ENCODE data around the gene RYR2. TPM values are rescaled to one million over a fixed set of nuclear protein-coding genes. Genes with fewer than 3 reads are reported as not detected.

Gene RYR2
- total and polyA plus RNA-seq, 2 experiments from 2014 or later = 0.50 to 0.95 TPM

GRCh38 chr1:237638555-237638954, 596.6 kb downstream of the RYR2 start:
- 93% methylated on average over 1 of the region's 1 CpG for WGBS (ENCODE audit: low lambda C conversion rate, missing lambda C conversion rate)
- H2AFZ ChIP-seq = no peak overlapping the region
- no peak for TF ChIP-seq EZH2 (IDR thresholded peaks at IDR 0.05; ENCODE audit: borderline replicate concordance)
- TF ChIP-seq EZH2phosphoT487 (IDR thresholded peaks at IDR 0.05; ENCODE audit: low read depth, severe bottlenecking, unreplicated experiment) = no peak

DNA sequence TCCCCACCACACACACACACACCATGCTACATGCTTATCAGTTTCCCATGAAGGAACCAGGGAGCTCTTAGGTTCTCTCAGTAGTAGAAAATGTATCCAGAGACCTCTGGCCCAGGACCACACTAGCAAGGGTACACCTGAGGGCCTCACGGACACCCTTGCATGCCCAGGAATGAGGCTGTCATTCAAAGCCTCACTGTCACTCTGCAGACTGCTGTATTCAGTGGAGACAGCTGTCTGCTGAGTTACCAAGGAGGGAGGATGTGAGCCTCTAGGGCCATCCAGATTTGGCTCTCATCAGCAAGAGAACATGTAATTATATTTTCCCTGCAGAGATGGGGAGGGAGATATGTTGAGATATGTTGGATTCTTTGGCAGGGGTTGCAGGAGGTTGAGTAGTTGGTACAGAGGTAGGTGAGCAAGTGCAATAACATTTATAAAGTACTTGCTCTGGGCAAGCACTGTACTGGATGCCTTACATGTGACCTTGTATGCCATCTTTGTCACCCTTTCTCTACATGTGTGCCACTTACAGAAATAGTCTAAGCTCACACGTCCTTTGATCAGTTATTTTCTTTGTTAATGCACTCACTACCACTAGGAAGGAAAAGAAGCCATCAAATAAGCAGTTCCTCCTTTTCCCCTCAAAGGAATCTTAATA, 598.2 kb downstream of the RYR2 start:
- H3K4me3 ChIP-seq = no peak overlapping the region
- no peak overlapping the region for H2AFZ ChIP-seq
- H4K20me1 ChIP-seq (ENCODE audit: insufficient read depth, poor library complexity, severe bottlenecking) = no peaks in the 10 kb centered on the region
- no peaks in the 10 kb centered on the region for H3K9me2 ChIP-seq (replicated peaks; ENCODE audit: insufficient read depth)
- no peak for DNase-seq (ENCODE audit: low spot score)
- H3K27me3 ChIP-seq = no peaks in the 10 kb centered on the region
- no peak overlapping the region for H3K4me2 ChIP-seq
- no peak overlapping the region for H3K27ac ChIP-seq
- H3K4me1 ChIP-seq (ENCODE audit: insufficient read depth) = no peaks in the 10 kb centered on the region
- no peaks in the 10 kb centered on the region for H3K36me3 ChIP-seq (replicated peaks; ENCODE audit: insufficient read depth, low read depth)
- TF ChIP-seq, protein P1, sequence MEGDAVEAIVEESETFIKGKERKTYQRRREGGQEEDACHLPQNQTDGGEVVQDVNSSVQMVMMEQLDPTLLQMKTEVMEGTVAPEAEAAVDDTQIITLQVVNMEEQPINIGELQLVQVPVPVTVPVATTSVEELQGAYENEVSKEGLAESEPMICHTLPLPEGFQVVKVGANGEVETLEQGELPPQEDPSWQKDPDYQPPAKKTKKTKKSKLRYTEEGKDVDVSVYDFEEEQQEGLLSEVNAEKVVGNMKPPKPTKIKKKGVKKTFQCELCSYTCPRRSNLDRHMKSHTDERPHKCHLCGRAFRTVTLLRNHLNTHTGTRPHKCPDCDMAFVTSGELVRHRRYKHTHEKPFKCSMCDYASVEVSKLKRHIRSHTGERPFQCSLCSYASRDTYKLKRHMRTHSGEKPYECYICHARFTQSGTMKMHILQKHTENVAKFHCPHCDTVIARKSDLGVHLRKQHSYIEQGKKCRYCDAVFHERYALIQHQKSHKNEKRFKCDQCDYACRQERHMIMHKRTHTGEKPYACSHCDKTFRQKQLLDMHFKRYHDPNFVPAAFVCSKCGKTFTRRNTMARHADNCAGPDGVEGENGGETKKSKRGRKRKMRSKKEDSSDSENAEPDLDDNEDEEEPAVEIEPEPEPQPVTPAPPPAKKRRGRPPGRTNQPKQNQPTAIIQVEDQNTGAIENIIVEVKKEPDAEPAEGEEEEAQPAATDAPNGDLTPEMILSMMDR (IDR thresholded peaks at IDR 0.05; ENCODE audit: poor library complexity) = no peak
- TF ChIP-seq EZH2phosphoT487 (IDR thresholded peaks at IDR 0.05; ENCODE audit: low read depth, severe bottlenecking, unreplicated experiment) (no peak), EZH2 (IDR thresholded peaks at IDR 0.05; ENCODE audit: borderline replicate concordance) (no peak)
- H3K79me2 ChIP-seq = no peaks in the 10 kb centered on the region
- 86% methylated on average over 2 of the region's 2 CpGs for WGBS (ENCODE audit: low lambda C conversion rate, missing lambda C conversion rate)
- no peaks in the 10 kb centered on the region for H3K9me3 ChIP-seq (ENCODE audit: low read depth)

More at GRCh38 chr1:237638555-237638954, 596.6 kb downstream of the RYR2 start:
- H3K4me3 ChIP-seq = no peak overlapping the region
- H3K79me2 ChIP-seq = no peaks in the 10 kb centered on the region
- H3K4me1 ChIP-seq (ENCODE audit: insufficient read depth) = no peaks in the 10 kb centered on the region
- no peak for DNase-seq (ENCODE audit: low spot score)
- H3K36me3 ChIP-seq (replicated peaks; ENCODE audit: insufficient read depth, low read depth) = no peaks in the 10 kb centered on the region
- no peaks in the 10 kb centered on the region for H3K9me3 ChIP-seq (ENCODE audit: low read depth)
- no peaks in the 10 kb centered on the region for H4K20me1 ChIP-seq (ENCODE audit: insufficient read depth, poor library complexity, severe bottlenecking)
- H3K4me2 ChIP-seq = no peak overlapping the region
- H3K27ac ChIP-seq = no peak overlapping the region
- H3K27me3 ChIP-seq = no peaks in the 10 kb centered on the region
- H3K9me2 ChIP-seq (replicated peaks; ENCODE audit: insufficient read depth) = no peaks in the 10 kb centered on the region

DNA sequence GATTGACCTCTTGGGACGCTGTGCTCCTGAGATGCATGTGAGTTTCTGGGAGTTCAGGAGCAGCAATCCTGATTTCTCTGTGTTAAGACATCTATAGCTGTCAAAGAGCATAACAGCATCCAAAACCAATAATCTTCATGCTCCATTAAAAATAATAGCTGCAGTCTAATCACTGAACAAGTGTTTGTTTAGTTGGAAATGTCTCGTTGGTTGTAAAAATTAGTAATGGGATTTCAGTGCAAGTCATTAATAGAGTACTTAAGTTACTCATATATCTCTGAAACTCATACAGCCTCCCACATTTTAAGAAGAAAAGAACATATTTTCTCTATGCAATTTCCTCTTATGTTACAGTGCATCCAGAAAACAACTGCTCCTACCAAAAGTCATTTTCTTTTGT, 599.0 kb downstream of the RYR2 start:
- Histone ChIP-seq H3K27me3 (no peaks in the 10 kb centered on the region), H3K4me3 (no peak overlapping the region), H3K9me2 (replicated peaks; ENCODE audit: insufficient read depth) (no peaks in the 10 kb centered on the region), H3K79me2 (no peaks in the 10 kb centered on the region), H3K4me1 (ENCODE audit: insufficient read depth) (no peaks in the 10 kb centered on the region), H2AFZ (no peak overlapping the region), H3K36me3 (replicated peaks; ENCODE audit: insufficient read depth, low read depth) (no peaks in the 10 kb centered on the region), H3K9me3 (ENCODE audit: low read depth) (no peaks in the 10 kb centered on the region), H3K27ac (no peak overlapping the region), H4K20me1 (ENCODE audit: insufficient read depth, poor library complexity, severe bottlenecking) (no peaks in the 10 kb centered on the region), H3K4me2 (no peak overlapping the region)
- no peak for TF ChIP-seq EZH2phosphoT487 (IDR thresholded peaks at IDR 0.05; ENCODE audit: low read depth, severe bottlenecking, unreplicated experiment)
- TF ChIP-seq, protein P1 (IDR thresholded peaks at IDR 0.05; ENCODE audit: poor library complexity) = no peak
- TF ChIP-seq EZH2 (IDR thresholded peaks at IDR 0.05; ENCODE audit: borderline replicate concordance) = no peak
- 79% methylated on average over 2 of the region's 2 CpGs for WGBS (ENCODE audit: low lambda C conversion rate, missing lambda C conversion rate)
- DNase-seq (ENCODE audit: low spot score) = no peak

DNA sequence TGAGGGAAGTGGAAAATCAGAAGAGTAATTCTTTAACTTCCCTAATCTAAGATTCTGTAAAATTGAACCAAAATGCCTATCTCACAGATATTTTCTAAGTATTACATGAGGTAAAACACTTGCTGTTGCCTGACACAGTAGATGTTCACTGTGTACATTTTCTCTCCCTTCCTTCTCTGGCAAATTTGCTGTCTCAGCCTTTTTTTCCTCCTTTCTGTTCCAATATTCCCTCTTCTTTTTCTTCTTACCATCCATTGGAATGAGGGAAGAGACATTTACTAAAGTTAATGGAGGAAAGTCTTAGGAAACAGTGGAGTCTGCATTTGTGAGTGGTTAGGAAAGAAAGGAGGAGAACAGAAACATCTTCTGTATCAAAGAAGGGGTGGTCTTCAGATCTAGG, 608.8 kb downstream of the RYR2 start:
- Histone ChIP-seq H3K36me3 (replicated peaks; ENCODE audit: insufficient read depth, low read depth) (no peaks in the 10 kb centered on the region), H3K9me2 (replicated peaks; ENCODE audit: insufficient read depth) (no peaks in the 10 kb centered on the region), H3K4me2 (no peak overlapping the region), H2AFZ (no peak overlapping the region), H3K4me1 (ENCODE audit: insufficient read depth) (no peaks in the 10 kb centered on the region), H3K79me2 (no peaks in the 10 kb centered on the region), H3K27ac (no peak overlapping the region), H4K20me1 (ENCODE audit: insufficient read depth, poor library complexity, severe bottlenecking) (no peaks in the 10 kb centered on the region), H3K4me3 (no peak overlapping the region), H3K9me3 (ENCODE audit: low read depth) (no peaks in the 10 kb centered on the region), H3K27me3 (no peaks in the 10 kb centered on the region)
- TF ChIP-seq EZH2 (IDR thresholded peaks at IDR 0.05; ENCODE audit: borderline replicate concordance) (no peak), EZH2phosphoT487 (IDR thresholded peaks at IDR 0.05; ENCODE audit: low read depth, severe bottlenecking, unreplicated experiment) (no peak)
- TF ChIP-seq, protein P1 (IDR thresholded peaks at IDR 0.05; ENCODE audit: poor library complexity) = no peak
- no peak for DNase-seq (ENCODE audit: low spot score)

All from hepatocyte (in vitro differentiated cells).